GM12878 (cell line): Measurements from ENCODE around the gene C11orf65. TPM values are rescaled to one million over a fixed set of nuclear protein-coding genes. Genes with fewer than 3 reads are reported as not detected.
A peak's percentile ranks its signal among the peaks of the same experiment; 100 is the strongest.

Source experiments
- ATAC-seq: fragments of 200-7000 bp; cut with Tn5 transposase; 3 replicates; pipeline ENCODE4 v1.9.1; 2020; ENCODE audit warnings: mild to moderate bottlenecking, moderate library complexity
- BruUV-seq: library from RNA; stranded (reverse); fragments of 400-500 nt; replicated peaks from 2 replicates; lab custom pipeline; 2021; lab: Mats Ljungman, UMichigan
- CTCF ChIA-PET: fragments of 300-600 bp; sonication (Branson Sonifier 250); formaldehyde crosslinking; extraction: SDS; loops from one replicate; lab custom pipeline; 2021; ENCODE audit warnings: inconsistent platforms; lab: Yijun Ruan, JAX
- POLR2A ChIA-PET: fragments of 350-600 bp; formaldehyde crosslinking; extraction: SDS; loops from one replicate; lab custom pipeline; 2021; ENCODE audit warnings: inconsistent platforms; lab: Charles Lee
- RAD21 ChIA-PET: fragments of 300-600 bp; sonication (Branson Sonifier 250); formaldehyde crosslinking; loops from one replicate; lab custom pipeline; 2023; ENCODE audit warnings: antibody characterized with exemption; ENCODE audit not compliant: unreplicated experiment; lab: Charles Lee
- SMC1A ChIA-PET: fragments of 300-600 bp; sonication (Branson Sonifier 250); formaldehyde crosslinking; loops from one replicate; lab custom pipeline; 2023; ENCODE audit not compliant: unreplicated experiment, uncharacterized antibody; lab: Charles Lee
- DNase-seq: peaks from one replicate; pipeline ENCODE4 v3.0.0-alpha.2; 2011; ENCODE audit warnings: low read depth, low spot score
- FAIRE-seq: peaks from 3 replicates; lab custom pipeline; 2011; peaks lifted over from hg19 to GRCh38; lab: Jason Lieb, UNC
- H2AFZ ChIP-seq: 2 replicates; pipeline ENCODE4 v1.6.0; 2011; ENCODE audit warnings: low read depth, low read length, control low read depth; ENCODE audit not compliant: control insufficient read depth
- H3K27ac ChIP-seq: 2 replicates; pipeline ENCODE4 v1.5.1; 2011; ENCODE audit warnings: control low read depth; ENCODE audit not compliant: control insufficient read depth, insufficient read depth
- H3K27me3 ChIP-seq, 2 experiments: replicated peaks in 1 of 2; 2 replicates each; pipeline versions ENCODE4 v1.6.0 to v1.6.1; 2011; ENCODE audit warnings: low read length in 1 of 2; ENCODE audit not compliant: control insufficient read depth in 2 of 2, insufficient read depth in 2 of 2
- H3K36me3 ChIP-seq, 2 experiments: 2 replicates each; pipeline ENCODE4 v1.5.1; 2011; ENCODE audit warnings: low read length in 1 of 2; ENCODE audit not compliant: control insufficient read depth in 2 of 2, insufficient read depth in 2 of 2
- H3K4me1 ChIP-seq: 2 replicates; pipeline ENCODE4 v1.6.1; 2011; ENCODE audit warnings: mild to moderate bottlenecking, low read length, moderate library complexity, mixed read lengths; ENCODE audit not compliant: control insufficient read depth, insufficient read depth
- H3K4me2 ChIP-seq: 2 replicates; pipeline ENCODE4 v1.6.0; 2011; ENCODE audit warnings: control low read depth; ENCODE audit not compliant: control insufficient read depth, insufficient read depth
- H3K4me3 ChIP-seq: fragments of 200-600 bp; sonication (generic); 2 replicates; pipeline ENCODE4 v1.5.1; 2016
- H3K79me2 ChIP-seq: 2 replicates; pipeline ENCODE4 v1.6.0; 2011; ENCODE audit warnings: low read length; ENCODE audit not compliant: control insufficient read depth, insufficient read depth
- H3K9ac ChIP-seq: 2 replicates; pipeline ENCODE4 v1.8.0; 2011; ENCODE audit warnings: low read length, control low read depth, mixed read lengths; ENCODE audit not compliant: control insufficient read depth, insufficient read depth
- H3K9me3 ChIP-seq: replicated peaks from 3 replicates; pipeline ENCODE4 v1.5.1; 2011; ENCODE audit warnings: mild to moderate bottlenecking, low read length; ENCODE audit not compliant: control insufficient read depth, insufficient read depth
- H4K20me1 ChIP-seq: 2 replicates; pipeline ENCODE4 v1.6.0; 2011; ENCODE audit not compliant: control insufficient read depth, insufficient read depth
- CBX5 ChIP-seq: sonication (generic); IDR thresholded peaks from 2 replicates; pipeline ENCODE4 v1.6.1; 2016; ENCODE audit warnings: low read depth, moderate library complexity, mild to moderate bottlenecking, inconsistent platforms
- ESRRA ChIP-seq: IDR thresholded peaks from 2 replicates; pipeline ENCODE4 v1.6.1; 2012; ENCODE audit warnings: mild to moderate bottlenecking, low read length, improper control_type of control experiment
- JUNB ChIP-seq: IDR thresholded peaks from 2 replicates; pipeline ENCODE4 v1.6.1; 2016; ENCODE audit warnings: antibody characterized with exemption, mild to moderate bottlenecking
- SIN3A ChIP-seq: IDR thresholded peaks from 2 replicates; pipeline ENCODE4 v1.6.1; 2012; ENCODE audit warnings: low read depth, low read length, improper control_type of control experiment
- SIX5 ChIP-seq: IDR thresholded peaks from 2 replicates; pipeline ENCODE4 v1.6.1; 2011; ENCODE audit warnings: mild to moderate bottlenecking, low read depth, low read length, moderate library complexity; ENCODE audit not compliant: severe bottlenecking
- YBX1 ChIP-seq: fragments of 450-650 bp; IDR thresholded peaks from 2 replicates; pipeline ENCODE4 v1.6.1; 2016; ENCODE audit warnings: antibody characterized with exemption
- ZBTB33 ChIP-seq: fragments of 450-650 bp; IDR thresholded peaks from 2 replicates; pipeline ENCODE4 v1.6.1; 2017; ENCODE audit warnings: mild to moderate bottlenecking
- ZNF24 ChIP-seq: fragments of 450-650 bp; IDR thresholded peaks from 2 replicates; pipeline ENCODE4 v1.6.1; 2017; ENCODE audit warnings: antibody characterized with exemption, mild to moderate bottlenecking
- ZSCAN29 ChIP-seq: fragments of 450-650 bp; IDR thresholded peaks from 2 replicates; pipeline ENCODE4 v1.6.1; 2017; ENCODE audit warnings: mild to moderate bottlenecking, moderate library complexity
- WGBS: methylation state at CpG from one replicate; pipeline ENCODE4 v1.1.6; 2016; ENCODE audit warnings: low lambda C conversion rate; ENCODE audit not compliant: insufficient replicate concordance, insufficient coverage; ENCODE audit errors: missing lambda C conversion rate; 5-methylcytosine and 5-hydroxymethylcytosine counted together
- in situ Hi-C: fragments of 300-500 bp; cut with MboI; formaldehyde crosslinking; loops from 9 replicates; pipeline ENCODE4 v1.14.3; 2018; ENCODE audit warnings: mixed read lengths
- intact Hi-C: fragments of 100-400 bp; cut with micrococcal nuclease; formaldehyde crosslinking; loops from one replicate; pipeline ENCODE4 v1.14.2; 2022; ENCODE audit not compliant: unreplicated experiment
- polyA plus RNA-seq, 11 experiments: library from polyadenylated mRNA; depleted of rRNA in 4 of 11; unstranded in 6 of 11; stranded (reverse) in 5 of 11; fragments of >200 nt; fragmentation: Nextera tagmentation in 4 of 11; fragmentation: Illumina TruSeq in 1 of 11; extraction: Ambion mirVana in 4 of 11; extraction: Trizol in 1 of 11; gene quantifications; 1 replicate in 1 of 11; 2 replicates in 10 of 11; pipeline versions ENCODE4 v1.2.1 to v1.2.3, GENCODE V29; 2011 to 2016; ENCODE audit warnings: inconsistent platforms in 2 of 11, missing spikeins in 2 of 11, low read depth in 1 of 11
- total RNA-seq, 4 experiments: library from RNA; depleted of rRNA in 3 of 4; stranded (reverse); fragments of >200 nt in 3 of 4; fragmentation: Illumina TruSeq in 1 of 4; extraction: Trizol in 1 of 4; gene quantifications; 2 replicates each; pipeline versions ENCODE4 v1.2.1 to v1.2.3, GENCODE V29; 2013 to 2021
- TF ChIP-seq, protein P1 (sequence below): IDR thresholded peaks from 2 replicates; pipeline ENCODE4 v1.6.1; 2011; ENCODE audit warnings: borderline replicate concordance, low read depth, mild to moderate bottlenecking, moderate library complexity, mixed read lengths, low read length; ENCODE audit not compliant: insufficient read depth; ENCODE audit errors: extremely low read length

The C11orf65 gene
- total and polyA plus RNA-seq, 10 of the 15 experiments (the other 5 are each of a cell fraction or from before 2014, with no cell fraction given), result 0.71 to 2.0 (median 1.2) TPM

DNA sequence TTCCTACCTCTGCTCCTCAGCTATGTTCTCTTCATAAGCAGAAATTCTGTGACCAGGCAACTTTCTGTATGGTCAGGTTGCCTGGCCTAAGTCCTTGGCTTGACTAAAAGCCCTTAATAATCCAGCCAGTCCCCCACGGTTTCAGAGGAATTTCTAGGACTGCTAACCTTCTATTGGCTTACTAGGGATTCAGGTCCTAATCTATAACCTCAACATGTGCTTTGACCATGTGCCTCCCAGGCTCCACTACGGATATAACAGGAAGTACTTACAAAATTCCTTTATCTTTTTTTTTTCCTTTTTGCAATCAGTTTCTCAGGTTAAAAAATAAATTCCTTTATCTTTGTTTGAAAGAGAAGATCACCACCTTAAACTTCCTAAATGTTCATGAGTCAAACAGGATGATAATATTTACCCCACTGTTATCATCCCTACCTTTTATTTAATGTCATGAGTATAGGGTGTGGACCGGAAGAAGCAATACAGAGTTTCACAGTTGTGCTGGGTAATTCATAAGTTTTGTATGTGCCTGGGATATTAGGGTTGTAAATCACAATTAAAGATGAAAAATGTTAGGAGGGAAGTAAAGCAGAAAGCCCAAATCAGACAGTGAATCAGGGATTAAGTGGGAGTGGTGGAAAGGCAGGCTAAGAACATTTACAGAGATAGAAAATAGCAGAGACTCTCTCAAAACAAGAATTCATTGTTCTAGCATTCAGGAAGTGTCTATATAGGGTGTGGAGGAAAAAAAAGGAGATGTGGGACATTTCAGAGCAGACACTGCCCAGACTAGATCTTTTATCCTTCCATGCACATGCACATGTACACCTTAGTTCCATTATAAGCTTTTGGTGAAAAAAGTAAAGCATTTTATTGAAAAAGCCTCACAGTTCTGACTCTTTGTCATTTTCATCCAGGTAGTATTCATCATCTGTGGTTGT is 41.6 kb upstream of the C11orf65 start:
- intact Hi-C loops, result no loop called here
- no peak overlapping the region for H3K9ac ChIP-seq
- WGBS, result 33% methylated on average over 3 of the region's 3 CpGs
- ChIA-PET POLR2A (no interaction called here), SMC1A (no interaction called here), CTCF (interaction anchor here (0.7 kb wide), 1 partner anchor 19 kb away, joined by 3 read pairs; no protein-coding TSS in a partner anchor), RAD21 (no interaction called here)
- no peak overlapping the region for H3K4me3 ChIP-seq
- H3K27ac ChIP-seq, result no peak overlapping the region
- ATAC-seq (no peak), DNase-seq (no peak), FAIRE-seq (no peak)
- no peak overlapping the region for H3K4me2 ChIP-seq
- H2AFZ ChIP-seq, result no peak overlapping the region
- H4K20me1 ChIP-seq, result no peaks in the 10 kb centered on the region
- H3K27me3 ChIP-seq, result no peaks in the 10 kb centered on the region
- peaks cover 4% of the 10 kb centered on the region; the same call in 2 of the 3 replicates for H3K9me3 ChIP-seq
- 0 out of 4 replicates have a peak, but pooled peaks cover 0 to 3% of the 10 kb centered on the region in 2 experiments for H3K36me3 ChIP-seq
- TF ChIP-seq, protein P1, sequence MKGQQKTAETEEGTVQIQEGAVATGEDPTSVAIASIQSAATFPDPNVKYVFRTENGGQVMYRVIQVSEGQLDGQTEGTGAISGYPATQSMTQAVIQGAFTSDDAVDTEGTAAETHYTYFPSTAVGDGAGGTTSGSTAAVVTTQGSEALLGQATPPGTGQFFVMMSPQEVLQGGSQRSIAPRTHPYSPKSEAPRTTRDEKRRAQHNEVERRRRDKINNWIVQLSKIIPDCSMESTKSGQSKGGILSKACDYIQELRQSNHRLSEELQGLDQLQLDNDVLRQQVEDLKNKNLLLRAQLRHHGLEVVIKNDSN, result no peak
- TF ChIP-seq ZBTB33 (no peak), CBX5 (no peak), ZSCAN29 (no peak), JUNB (no peak), ZNF24 (no peak), YBX1 (no peak), SIX5 (no peak), SIN3A (no peak), ESRRA (no peak)
- H3K79me2 ChIP-seq, result no peaks in the 10 kb centered on the region
- H3K4me1 ChIP-seq, result no peaks in the 10 kb centered on the region
- TSS peak; percentile 22 for BruUV-seq
- in situ Hi-C loops, result no loop called here
